ENCODE results near the gene GPNMB. TPM values are rescaled to one million over a fixed set of nuclear protein-coding genes. Genes with fewer than 3 reads are reported as not detected.

GPNMB gene
- total and polyA plus RNA-seq, 2 of the 13 experiments (the other 11 are each of a cell fraction or from before 2014, with no cell fraction given) = 1.1 to 1.6 TPM

DNA sequence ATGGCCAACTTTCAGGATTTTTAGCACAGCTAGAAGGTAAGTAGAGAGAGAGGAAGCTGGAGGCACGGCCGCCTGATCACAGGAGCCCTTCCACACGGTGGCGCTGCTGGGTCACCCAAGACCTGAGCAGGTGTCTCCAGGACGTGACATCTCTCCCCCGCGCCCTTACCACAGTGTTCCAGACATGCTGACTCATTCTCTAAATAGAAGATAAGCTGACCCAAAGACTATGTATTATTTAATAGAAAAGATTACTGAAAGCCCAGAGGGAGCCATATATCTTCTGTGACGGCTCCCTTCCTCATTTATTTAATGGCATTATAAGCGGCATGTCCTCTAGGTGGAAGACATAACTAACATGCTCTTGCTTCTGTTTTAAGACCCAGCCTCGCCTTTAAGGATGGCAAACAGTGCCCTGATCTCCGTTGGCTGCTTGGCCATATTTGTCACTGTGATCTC lies 26.6 kb downstream of the GPNMB start (continued):
- TF ChIP-seq, protein P1, sequence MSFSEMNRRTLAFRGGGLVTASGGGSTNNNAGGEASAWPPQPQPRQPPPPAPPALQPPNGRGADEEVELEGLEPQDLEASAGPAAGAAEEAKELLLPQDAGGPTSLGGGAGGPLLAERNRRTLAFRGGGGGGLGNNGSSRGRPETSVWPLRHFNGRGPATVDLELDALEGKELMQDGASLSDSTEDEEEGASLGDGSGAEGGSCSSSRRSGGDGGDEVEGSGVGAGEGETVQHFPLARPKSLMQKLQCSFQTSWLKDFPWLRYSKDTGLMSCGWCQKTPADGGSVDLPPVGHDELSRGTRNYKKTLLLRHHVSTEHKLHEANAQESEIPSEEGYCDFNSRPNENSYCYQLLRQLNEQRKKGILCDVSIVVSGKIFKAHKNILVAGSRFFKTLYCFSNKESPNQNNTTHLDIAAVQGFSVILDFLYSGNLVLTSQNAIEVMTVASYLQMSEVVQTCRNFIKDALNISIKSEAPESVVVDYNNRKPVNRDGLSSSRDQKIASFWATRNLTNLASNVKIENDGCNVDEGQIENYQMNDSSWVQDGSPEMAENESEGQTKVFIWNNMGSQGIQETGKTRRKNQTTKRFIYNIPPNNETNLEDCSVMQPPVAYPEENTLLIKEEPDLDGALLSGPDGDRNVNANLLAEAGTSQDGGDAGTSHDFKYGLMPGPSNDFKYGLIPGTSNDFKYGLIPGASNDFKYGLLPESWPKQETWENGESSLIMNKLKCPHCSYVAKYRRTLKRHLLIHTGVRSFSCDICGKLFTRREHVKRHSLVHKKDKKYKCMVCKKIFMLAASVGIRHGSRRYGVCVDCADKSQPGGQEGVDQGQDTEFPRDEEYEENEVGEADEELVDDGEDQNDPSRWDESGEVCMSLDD (CRISPR knock-in tag; IDR thresholded peaks at IDR 0.05; ENCODE audit: borderline replicate concordance) = no peak
- TF ChIP-seq ZNF260 (CRISPR knock-in tag; IDR thresholded peaks at IDR 0.05; ENCODE audit: borderline replicate concordance, low read depth) (no peak), MZF1 (CRISPR knock-in tag; IDR thresholded peaks at IDR 0.05; ENCODE audit: borderline replicate concordance) (no peak), ZNF7 (CRISPR knock-in tag; IDR thresholded peaks at IDR 0.05) (no peak), ZNF883 (CRISPR knock-in tag; IDR thresholded peaks at IDR 0.05; ENCODE audit: not compliant biosample characterization) (no peak), KDM2A (CRISPR knock-in tag; IDR thresholded peaks at IDR 0.05; ENCODE audit: borderline replicate concordance, low read depth) (peak; percentile 68; the same call in 1 of the 2 replicates), ZNF431 (CRISPR knock-in tag; IDR thresholded peaks at IDR 0.05; ENCODE audit: borderline replicate concordance, low read depth) (no peak), ZSCAN22 (CRISPR knock-in tag; IDR thresholded peaks at IDR 0.05) (no peak), HNRNPUL1 (IDR thresholded peaks at IDR 0.05; ENCODE audit: low read depth, low read length) (no peak), MAFF (IDR thresholded peaks at IDR 0.05; ENCODE audit: low read depth, low read length) (peak; percentile 63), CHCHD3 (CRISPR knock-in tag; IDR thresholded peaks at IDR 0.05) (no peak), TBL1XR1 (IDR thresholded peaks at IDR 0.05; ENCODE audit: borderline replicate concordance, low read length, partially characterized antibody) (no peak), NAIF1 (CRISPR knock-in tag; IDR thresholded peaks at IDR 0.05; ENCODE audit: borderline replicate concordance) (no peak), ZNF224 (CRISPR knock-in tag; IDR thresholded peaks at IDR 0.05) (no peak), AHR (CRISPR knock-in tag; IDR thresholded peaks at IDR 0.05) (no peak), CEBPG (CRISPR knock-in tag; IDR thresholded peaks at IDR 0.05) (no peak), HNRNPL (IDR thresholded peaks at IDR 0.05; ENCODE audit: low read depth, low read length) (0 out of 2 replicates have a peak, but pooled peaks have one; percentile 4), PAWR (CRISPR knock-in tag; IDR thresholded peaks at IDR 0.05; ENCODE audit: borderline replicate concordance) (no peak), BCL6 (CRISPR knock-in tag; IDR thresholded peaks at IDR 0.05) (0 out of 2 replicates have a peak, but pooled peaks have one; percentile 29), ZNF30 (CRISPR knock-in tag; IDR thresholded peaks at IDR 0.05) (no peak), KLF9 (CRISPR knock-in tag; IDR thresholded peaks at IDR 0.05; ENCODE audit: low read depth) (no peak), MTA3 (CRISPR knock-in tag; IDR thresholded peaks at IDR 0.05) (no peak), SETDB1 (CRISPR knock-in tag; IDR thresholded peaks at IDR 0.05; ENCODE audit: borderline replicate concordance) (no peak), CBX5 (CRISPR knock-in tag; IDR thresholded peaks at IDR 0.05; ENCODE audit: borderline replicate concordance) (no peak; the same call in 1 of the 2 replicates)
- TF ChIP-seq, protein P2, sequence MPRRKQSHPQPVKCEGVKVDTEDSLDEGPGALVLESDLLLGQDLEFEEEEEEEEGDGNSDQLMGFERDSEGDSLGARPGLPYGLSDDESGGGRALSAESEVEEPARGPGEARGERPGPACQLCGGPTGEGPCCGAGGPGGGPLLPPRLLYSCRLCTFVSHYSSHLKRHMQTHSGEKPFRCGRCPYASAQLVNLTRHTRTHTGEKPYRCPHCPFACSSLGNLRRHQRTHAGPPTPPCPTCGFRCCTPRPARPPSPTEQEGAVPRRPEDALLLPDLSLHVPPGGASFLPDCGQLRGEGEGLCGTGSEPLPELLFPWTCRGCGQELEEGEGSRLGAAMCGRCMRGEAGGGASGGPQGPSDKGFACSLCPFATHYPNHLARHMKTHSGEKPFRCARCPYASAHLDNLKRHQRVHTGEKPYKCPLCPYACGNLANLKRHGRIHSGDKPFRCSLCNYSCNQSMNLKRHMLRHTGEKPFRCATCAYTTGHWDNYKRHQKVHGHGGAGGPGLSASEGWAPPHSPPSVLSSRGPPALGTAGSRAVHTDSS (CRISPR knock-in tag; conservative IDR thresholded peaks at IDR 0.05) = no peak
- TF ChIP-seq, protein P3, sequence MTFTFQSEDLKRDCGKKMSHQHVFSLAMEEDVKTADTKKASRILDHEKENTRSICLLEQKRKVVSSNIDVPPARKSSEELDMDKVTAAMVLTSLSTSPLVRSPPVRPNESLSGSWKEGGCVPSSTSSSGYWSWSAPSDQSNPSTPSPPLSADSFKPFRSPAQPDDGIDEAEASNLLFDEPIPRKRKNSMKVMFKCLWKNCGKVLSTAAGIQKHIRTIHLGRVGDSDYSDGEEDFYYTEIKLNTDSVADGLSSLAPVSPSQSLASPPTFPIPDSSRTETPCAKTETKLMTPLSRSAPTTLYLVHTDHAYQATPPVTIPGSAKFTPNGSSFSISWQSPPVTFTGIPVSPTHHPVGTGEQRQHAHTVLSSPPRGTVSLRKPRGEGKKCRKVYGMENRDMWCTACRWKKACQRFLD (CRISPR knock-in tag; IDR thresholded peaks at IDR 0.05; ENCODE audit: borderline replicate concordance) = no peak
- TF ChIP-seq, protein P4, sequence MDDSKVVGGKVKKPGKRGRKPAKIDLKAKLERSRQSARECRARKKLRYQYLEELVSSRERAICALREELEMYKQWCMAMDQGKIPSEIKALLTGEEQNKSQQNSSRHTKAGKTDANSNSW (CRISPR knock-in tag; IDR thresholded peaks at IDR 0.05; ENCODE audit: borderline replicate concordance) = no peak

Measured in HepG2 (cell line).